ENCODE measurements around the gene MRAP. TPM values are rescaled to one million over a fixed set of nuclear protein-coding genes. Genes with fewer than 3 reads are reported as not detected.

The MRAP gene
- total RNA-seq (2021): not detected in 2 replicates
- not detected for Bru-seq, nascent RNA
- percentile 3 among the genes with signal in this experiment for BruChase-seq, experiment 1, labeled RNA remaining after a 2-hour chase
- BruChase-seq, experiment 2, labeled RNA remaining after a 6-hour chase: not detected
- long read RNA-seq: 0 reads

DNA sequence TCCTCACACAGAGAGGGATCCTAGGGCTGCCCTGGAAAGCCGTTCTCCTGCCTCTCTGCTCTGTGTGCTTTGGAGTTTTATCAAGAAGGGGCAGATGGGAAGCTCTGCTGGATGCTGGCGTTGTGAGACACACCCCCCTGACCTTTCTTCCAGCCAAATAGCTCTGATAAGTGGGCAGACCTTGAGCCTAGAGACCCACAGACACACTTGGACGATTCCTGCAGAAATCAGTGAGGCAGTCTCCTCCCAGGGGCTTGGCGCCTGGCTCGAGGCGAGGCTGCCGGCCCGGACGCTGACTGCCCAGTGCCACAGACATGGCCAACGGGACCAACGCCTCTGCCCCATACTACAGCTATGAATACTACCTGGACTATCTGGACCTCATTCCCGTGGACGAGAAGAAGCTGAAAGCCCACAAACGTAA, at the start of gene MRAP:
TSS of gene MRAP (plus strand) at position 198 of the 424 bp plus-strand sequence. CDS start at position 315, 117 bp downstream.
- intact Hi-C loops (cut with micrococcal nuclease; ENCODE audit: unreplicated experiment): no loop called here
- no peak within 1 kb of the TSS for H2AFZ ChIP-seq
- BruUV-seq (replicated peaks): no TSS peak
- H3K9me2 ChIP-seq (ENCODE audit: insufficient read depth): no peaks in the 10 kb centered on the region
- no peaks in the 10 kb centered on the region for H4K20me1 ChIP-seq (ENCODE audit: insufficient read depth)
- no peaks in the 10 kb centered on the region for H3K4me1 ChIP-seq (replicated peaks; ENCODE audit: insufficient read depth)
- H3K36me3 ChIP-seq (ENCODE audit: low read depth): no peaks in the 10 kb centered on the region
- 0 out of 2 replicates have a peak, but pooled peaks cover 6% of the 10 kb centered on the region for H3F3A ChIP-seq (ENCODE audit: insufficient read depth, low read depth)
- no peak within 1 kb of the TSS for H3K4me2 ChIP-seq
- POLR2A ChIA-PET (ENCODE audit: unreplicated experiment): no interaction called here
- H3K27ac ChIP-seq: no peak within 1 kb of the TSS
- DNase-seq: no peak
- CTCF ChIA-PET: no interaction called here
- H3K9me3 ChIP-seq (ENCODE audit: insufficient read depth, low read depth): no peaks in the 10 kb centered on the region
- H3K4me3 ChIP-seq: no peak within 1 kb of the TSS
- no peaks in the 10 kb centered on the region for H3K79me2 ChIP-seq (ENCODE audit: low read depth)
- no peaks in the 10 kb centered on the region for H3K27me3 ChIP-seq (ENCODE audit: insufficient read depth, low read depth)
- TF ChIP-seq EZH2 (IDR thresholded peaks at IDR 0.05; ENCODE audit: low read depth) (no peak), CTCF (conservative IDR thresholded peaks at IDR 0.05) (no peak)

GRCh38 chr21:32249511-32250280, 49.0 kb upstream of the MRAP start:
- H3K79me2 ChIP-seq (ENCODE audit: low read depth): no peaks in the 10 kb centered on the region
- no peaks in the 10 kb centered on the region for H3K36me3 ChIP-seq (ENCODE audit: low read depth)
- no peaks in the 10 kb centered on the region for H3K9me3 ChIP-seq (ENCODE audit: insufficient read depth, low read depth)
- intact Hi-C loops (cut with micrococcal nuclease; ENCODE audit: unreplicated experiment): loop anchor here (10.0 kb wide), 1 partner anchor 1155 kb away; no protein-coding TSS in a partner anchor
- H3K4me3 ChIP-seq: no peak overlapping the region
- BruUV-seq (replicated peaks): no TSS peak
- CTCF ChIA-PET: no interaction called here
- peaks cover 74% of the 10 kb centered on the region for H3K27me3 ChIP-seq (ENCODE audit: insufficient read depth, low read depth)
- H3K4me1 ChIP-seq (replicated peaks; ENCODE audit: insufficient read depth): no peaks in the 10 kb centered on the region
- POLR2A ChIA-PET (ENCODE audit: unreplicated experiment): no interaction called here
- H2AFZ ChIP-seq: no peak overlapping the region
- H3K27ac ChIP-seq: no peak overlapping the region
- DNase-seq: no peak
- H3K9me2 ChIP-seq (ENCODE audit: insufficient read depth): no peaks in the 10 kb centered on the region
- no peaks in the 10 kb centered on the region for H4K20me1 ChIP-seq (ENCODE audit: insufficient read depth)
- no peak for TF ChIP-seq CTCF (conservative IDR thresholded peaks at IDR 0.05)
- no peak for TF ChIP-seq EZH2 (IDR thresholded peaks at IDR 0.05; ENCODE audit: low read depth)
- H3F3A ChIP-seq (ENCODE audit: insufficient read depth, low read depth): no peaks in the 10 kb centered on the region
- H3K4me2 ChIP-seq: no peak overlapping the region

DNA sequence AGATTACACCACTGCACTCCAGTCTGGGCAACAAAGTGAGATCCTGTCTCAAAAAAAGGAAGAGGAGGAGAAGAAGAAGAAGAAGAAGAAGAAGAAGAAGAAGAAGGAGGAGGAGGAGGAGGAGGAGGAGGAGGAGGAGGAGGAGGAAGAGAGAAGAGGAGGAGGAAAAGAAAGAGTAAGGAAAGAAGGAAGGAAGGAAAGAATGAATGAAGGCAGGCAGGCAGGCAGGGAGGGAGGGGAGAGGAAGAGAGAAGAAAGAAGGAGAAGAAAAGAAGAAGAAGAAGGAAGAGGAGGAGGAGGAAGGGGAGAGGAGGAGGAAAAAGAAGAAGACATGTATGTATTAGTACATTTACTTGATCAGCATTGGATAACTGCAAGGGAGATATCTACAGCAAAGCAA, 46.5 kb upstream of the MRAP start:
- no peaks in the 10 kb centered on the region for H3K4me1 ChIP-seq (replicated peaks; ENCODE audit: insufficient read depth)
- peaks cover 49% of the 10 kb centered on the region for H3K27me3 ChIP-seq (ENCODE audit: insufficient read depth, low read depth)
- H3K36me3 ChIP-seq (ENCODE audit: low read depth): no peaks in the 10 kb centered on the region
- H3K9me2 ChIP-seq (ENCODE audit: insufficient read depth): no peaks in the 10 kb centered on the region
- intact Hi-C loops (cut with micrococcal nuclease; ENCODE audit: unreplicated experiment): loop anchor here (10.0 kb wide), 1 partner anchor 1157 kb away; no protein-coding TSS in a partner anchor
- no TSS peak for BruUV-seq (replicated peaks)
- no peak overlapping the region for H2AFZ ChIP-seq
- no peak overlapping the region for H3K4me2 ChIP-seq
- no peak for DNase-seq
- H3K9me3 ChIP-seq (ENCODE audit: insufficient read depth, low read depth): no peaks in the 10 kb centered on the region
- H3K27ac ChIP-seq: no peak overlapping the region
- no peaks in the 10 kb centered on the region for H4K20me1 ChIP-seq (ENCODE audit: insufficient read depth)
- CTCF ChIA-PET: no interaction called here
- H3F3A ChIP-seq (ENCODE audit: insufficient read depth, low read depth): no peaks in the 10 kb centered on the region
- no peak overlapping the region for H3K4me3 ChIP-seq
- POLR2A ChIA-PET (ENCODE audit: unreplicated experiment): no interaction called here
- no peaks in the 10 kb centered on the region for H3K79me2 ChIP-seq (ENCODE audit: low read depth)
- TF ChIP-seq EZH2 (IDR thresholded peaks at IDR 0.05; ENCODE audit: low read depth) (no peak), CTCF (conservative IDR thresholded peaks at IDR 0.05) (no peak)

All from PC-9 (cell line).